A673 (cell line): ENCODE measurements around the gene CMTM1. TPM values are rescaled to one million over a fixed set of nuclear protein-coding genes. Genes with fewer than 3 reads are reported as not detected.

Experiments
- BruUV-seq: library from RNA; stranded (reverse); fragments of 400-500 nt; replicated peaks from 2 replicates; lab custom pipeline; 2021; lab: Mats Ljungman, UMichigan
- CTCF ChIA-PET: fragments of 300-600 bp; sonication (Branson Sonifier 250); formaldehyde crosslinking; loops from one replicate; lab custom pipeline; 2022; ENCODE audit warnings: antibody characterized with exemption; lab: Charles Lee
- POLR2A ChIA-PET: fragments of 300-600 bp; sonication (Branson Sonifier 250); formaldehyde crosslinking; loops from one replicate; lab custom pipeline; 2022; ENCODE audit warnings: antibody characterized with exemption; ENCODE audit not compliant: low non-redundant PET; lab: Charles Lee
- DNase-seq: peaks from one replicate; pipeline ENCODE4 v3.0.0-alpha.2; 2015; ENCODE audit warnings: low spot score
- H3K27ac ChIP-seq: fragments of 200-600 bp; sonication (generic); 2 replicates; pipeline ENCODE4 v1.5.1; 2016; ENCODE audit warnings: mixed run types, low read depth, mild to moderate bottlenecking, mixed read lengths, antibody characterized with exemption, low read length; ENCODE audit not compliant: poor library complexity, severe bottlenecking
- H3K27me3 ChIP-seq: fragments of 200-600 bp; sonication (generic); replicated peaks from 2 replicates; pipeline ENCODE4 v1.6.1; 2017; ENCODE audit warnings: mixed run types, low read depth, mild to moderate bottlenecking, mixed read lengths, antibody characterized with exemption, low read length; ENCODE audit not compliant: insufficient read depth, poor library complexity
- H3K36me3 ChIP-seq: fragments of 200-600 bp; sonication (generic); 2 replicates; pipeline ENCODE4 v1.6.1; 2016; ENCODE audit warnings: mixed run types, mild to moderate bottlenecking, mixed read lengths, antibody characterized with exemption, low read length; ENCODE audit not compliant: insufficient read depth, poor library complexity, severe bottlenecking
- H3K4me1 ChIP-seq: fragments of 200-600 bp; sonication (generic); 2 replicates; pipeline ENCODE4 v1.6.1; 2017; ENCODE audit warnings: mixed run types, mild to moderate bottlenecking, mixed read lengths, antibody characterized with exemption, low read length; ENCODE audit not compliant: insufficient read depth, poor library complexity, severe bottlenecking
- H3K4me3 ChIP-seq: fragments of 200-600 bp; sonication (generic); 2 replicates; pipeline ENCODE4 v1.5.1; 2016; ENCODE audit warnings: low read depth, mixed run types, mild to moderate bottlenecking, mixed read lengths, low read length; ENCODE audit not compliant: poor library complexity, severe bottlenecking
- H3K9me3 ChIP-seq: fragments of 200-600 bp; sonication (generic); 2 replicates; pipeline ENCODE4 v1.6.1; 2016; ENCODE audit warnings: mixed run types, low read depth, mild to moderate bottlenecking, mixed read lengths, antibody characterized with exemption, low read length; ENCODE audit not compliant: poor library complexity, severe bottlenecking
- EZH2 ChIP-seq: fragments of 200-600 bp; sonication (generic); IDR thresholded peaks from 2 replicates; pipeline ENCODE4 v1.6.1; 2017; ENCODE audit warnings: borderline replicate concordance, low read depth, mild to moderate bottlenecking, mixed read lengths, antibody characterized with exemption, low read length; ENCODE audit not compliant: poor library complexity, severe bottlenecking
- intact Hi-C: fragments of 100-400 bp; cut with micrococcal nuclease; formaldehyde crosslinking; loops from one replicate; pipeline ENCODE4 v1.10.0; 2022; ENCODE audit not compliant: unreplicated experiment
- total RNA-seq: library from RNA; stranded (reverse); gene quantifications from 2 replicates; pipeline ENCODE4 v1.2.3, GENCODE V29; 2021
- TF ChIP-seq, protein P1 (sequence below): fragments of 300-800, 200-600 bp; sonication (generic); conservative IDR thresholded peaks from 2 replicates; pipeline ENCODE4 v1.5.1; 2017; ENCODE audit warnings: low read depth, mild to moderate bottlenecking, antibody characterized with exemption, low read length, moderate library complexity, mixed read lengths

CMTM1 gene
- total RNA-seq, 1 experiment from 2014 or later, result 7.1 TPM

- ChIA-PET CTCF (no interaction called here), POLR2A (no interaction called here)
- DNase-seq, result no peak
- TF ChIP-seq, protein P1, sequence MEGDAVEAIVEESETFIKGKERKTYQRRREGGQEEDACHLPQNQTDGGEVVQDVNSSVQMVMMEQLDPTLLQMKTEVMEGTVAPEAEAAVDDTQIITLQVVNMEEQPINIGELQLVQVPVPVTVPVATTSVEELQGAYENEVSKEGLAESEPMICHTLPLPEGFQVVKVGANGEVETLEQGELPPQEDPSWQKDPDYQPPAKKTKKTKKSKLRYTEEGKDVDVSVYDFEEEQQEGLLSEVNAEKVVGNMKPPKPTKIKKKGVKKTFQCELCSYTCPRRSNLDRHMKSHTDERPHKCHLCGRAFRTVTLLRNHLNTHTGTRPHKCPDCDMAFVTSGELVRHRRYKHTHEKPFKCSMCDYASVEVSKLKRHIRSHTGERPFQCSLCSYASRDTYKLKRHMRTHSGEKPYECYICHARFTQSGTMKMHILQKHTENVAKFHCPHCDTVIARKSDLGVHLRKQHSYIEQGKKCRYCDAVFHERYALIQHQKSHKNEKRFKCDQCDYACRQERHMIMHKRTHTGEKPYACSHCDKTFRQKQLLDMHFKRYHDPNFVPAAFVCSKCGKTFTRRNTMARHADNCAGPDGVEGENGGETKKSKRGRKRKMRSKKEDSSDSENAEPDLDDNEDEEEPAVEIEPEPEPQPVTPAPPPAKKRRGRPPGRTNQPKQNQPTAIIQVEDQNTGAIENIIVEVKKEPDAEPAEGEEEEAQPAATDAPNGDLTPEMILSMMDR, result no peak
- no peak for TF ChIP-seq EZH2
- Histone ChIP-seq H3K27me3 (no peaks in the 10 kb centered on the region), H3K9me3 (no peaks in the 10 kb centered on the region), H3K36me3 (peaks cover 4% of the 10 kb centered on the region), H3K4me3 (no peak overlapping the region), H3K27ac (peak overlapping the region; percentile 39), H3K4me1 (peaks cover 17% of the 10 kb centered on the region)
- intact Hi-C loops, result no loop called here
- BruUV-seq, result no TSS peak
Observed at GRCh38 chr16:66618588-66619375, 52.5 kb downstream of the CMTM1 start.

- CTCF ChIA-PET, result no interaction called here
Observed at GRCh38 chr16:66619534-66620428, 53.5 kb downstream of the CMTM1 start.

GRCh38 chr16:66620429-66620795, 54.2 kb downstream of the CMTM1 start:
- no TSS peak for BruUV-seq
- Histone ChIP-seq H3K9me3 (no peaks in the 10 kb centered on the region), H3K4me3 (no peak overlapping the region), H3K27me3 (no peaks in the 10 kb centered on the region), H3K4me1 (peaks cover 17% of the 10 kb centered on the region), H3K27ac (peak overlapping the region; percentile 34), H3K36me3 (no peaks in the 10 kb centered on the region)
- ChIA-PET CTCF (no interaction called here), POLR2A (no interaction called here)
- no peak for DNase-seq
- intact Hi-C loops, result no loop called here
- TF ChIP-seq, protein P1, result no peak
- no peak for TF ChIP-seq EZH2

More at GRCh38 chr16:66619534-66620428, 53.5 kb downstream of the CMTM1 start:
- no peaks in the 10 kb centered on the region for H3K9me3 ChIP-seq
- no peaks in the 10 kb centered on the region for H3K27me3 ChIP-seq
- no peaks in the 10 kb centered on the region for H3K36me3 ChIP-seq
- DNase-seq, result peak; percentile 60
- peaks cover 17% of the 10 kb centered on the region for H3K4me1 ChIP-seq
- BruUV-seq, result no TSS peak
- peak overlapping the region; percentile 39 for H3K27ac ChIP-seq
- intact Hi-C loops, result no loop called here
- H3K4me3 ChIP-seq, result no peak overlapping the region
- TF ChIP-seq EZH2, result no peak
- TF ChIP-seq, protein P1, result no peak
- POLR2A ChIA-PET, result no interaction called here
